Stimulated activated CD8-positive, alpha-beta memory T cell treated with anti-CD3 and anti-CD28 coated beads, Interleukin-15, amount 100 ng/mL, for 4 hours (primary cell): ENCODE data around the gene DIPK1C.

Source experiments
- DNase-seq, 2 donors: peaks; one replicate each; pipeline ENCODE4 v3.0.0-alpha.2; 2020; ENCODE audit warnings: low read depth in 2 of 2

DIPK1C gene

DNA sequence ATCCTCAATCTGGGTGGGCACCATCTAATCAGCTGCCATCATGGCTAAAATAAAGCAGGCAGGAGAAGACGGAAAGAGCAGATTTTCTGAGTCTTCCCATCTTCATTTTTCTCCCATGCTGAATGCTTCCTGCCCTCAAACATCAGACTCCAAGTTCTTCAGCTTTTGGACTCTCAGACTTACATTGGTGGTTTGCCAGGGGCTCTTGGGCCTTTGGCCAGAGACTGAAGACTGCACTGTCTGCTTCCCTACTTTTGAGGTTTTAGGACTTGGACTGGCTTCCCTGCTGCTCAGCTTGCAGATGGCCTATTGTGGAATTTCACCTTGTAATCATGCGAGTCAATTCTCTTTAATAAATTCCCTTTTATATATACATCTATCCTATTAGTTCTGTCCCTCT lies 36.6 kb downstream of the DIPK1C start:
- DNase-seq, result no peak

DNA sequence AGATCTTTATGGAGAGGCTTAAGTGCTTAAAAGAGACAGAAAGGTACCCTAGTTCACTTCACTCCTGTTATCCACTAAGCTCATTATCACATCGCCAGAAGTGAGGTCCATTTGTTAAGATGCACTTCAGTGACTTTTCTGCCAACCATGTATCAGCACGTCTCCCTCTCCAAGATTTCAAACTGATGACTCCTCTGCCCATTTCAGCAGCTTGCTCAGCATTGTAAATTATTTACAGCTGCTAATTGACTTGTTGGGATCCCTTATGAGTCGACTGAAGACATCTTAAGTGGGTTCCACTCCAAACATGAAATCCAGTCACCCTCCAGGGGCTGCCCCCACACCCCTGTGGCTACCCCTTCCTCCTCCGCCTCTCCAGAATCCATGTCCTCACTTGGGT lies 37.3 kb downstream of the DIPK1C start:
- DNase-seq, result no peak

- DNase-seq, result no peak
Measured at GRCh38 chr18:74418023-74418422, 39.1 kb downstream of the DIPK1C start.

DNA sequence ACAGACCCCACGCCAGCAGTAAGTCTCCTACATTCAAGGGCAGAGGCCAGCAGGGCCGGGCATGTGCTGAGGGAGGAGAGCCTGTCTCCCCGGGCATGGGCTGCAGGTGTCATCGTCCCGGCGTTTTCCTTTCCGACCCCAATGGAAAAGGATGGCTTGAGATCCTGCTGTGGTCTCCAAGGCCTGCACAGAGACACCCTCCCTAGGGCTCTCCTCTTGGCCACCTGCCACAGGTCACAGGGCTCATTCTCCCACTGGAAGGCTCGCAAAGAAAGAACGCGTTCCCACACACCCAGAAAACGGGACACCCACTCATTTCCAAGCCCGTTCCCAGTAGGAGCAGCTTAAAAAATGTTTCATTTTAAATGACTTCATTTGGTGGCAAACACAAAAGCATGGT lies 41.0 kb downstream of the DIPK1C start:
- no peak for DNase-seq

- DNase-seq, result no peak
Measured at GRCh38 chr18:74414953-74415515, 42.1 kb downstream of the DIPK1C start.

- DNase-seq, result no peak
Measured at GRCh38 chr18:74413836-74414235, 43.3 kb downstream of the DIPK1C start.

DNA sequence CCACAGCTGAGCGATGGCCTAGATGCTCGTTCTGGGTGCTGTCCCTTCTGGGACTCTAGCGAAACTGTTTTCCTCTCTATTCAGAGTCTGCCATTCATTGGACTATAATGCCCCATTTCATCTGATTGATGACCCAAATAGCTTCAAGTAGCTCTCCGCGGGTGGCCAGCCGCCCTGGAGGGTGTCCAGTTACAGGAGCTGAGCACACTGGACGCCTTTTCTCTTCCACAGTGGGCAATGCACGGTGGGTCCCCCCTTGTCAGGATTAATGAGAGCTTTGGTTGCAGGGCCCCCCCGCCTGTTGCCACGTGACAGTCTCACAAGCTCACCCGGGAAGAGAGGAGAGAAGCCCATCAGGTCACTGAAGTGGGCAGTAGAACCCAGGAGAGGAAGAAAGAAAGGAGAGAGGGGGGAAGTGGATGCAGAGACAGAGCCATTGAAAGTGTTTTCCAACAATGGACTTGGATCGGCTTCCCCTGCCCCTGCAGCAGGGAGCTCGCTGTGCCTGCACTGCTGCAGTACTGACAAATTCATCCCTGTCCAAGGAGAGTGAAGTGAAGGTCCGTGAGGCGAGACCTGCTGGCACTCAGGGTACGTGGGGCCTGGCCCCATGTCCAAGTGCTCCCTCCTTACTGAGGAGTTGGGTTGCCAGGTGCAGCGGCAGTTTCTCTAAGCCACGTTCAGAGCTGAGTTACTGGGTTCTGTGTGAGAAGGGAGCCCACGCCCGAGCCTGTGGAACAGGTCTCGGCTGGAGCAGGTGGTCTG lies 44.8 kb downstream of the DIPK1C start:
- DNase-seq, result no peak

DNA sequence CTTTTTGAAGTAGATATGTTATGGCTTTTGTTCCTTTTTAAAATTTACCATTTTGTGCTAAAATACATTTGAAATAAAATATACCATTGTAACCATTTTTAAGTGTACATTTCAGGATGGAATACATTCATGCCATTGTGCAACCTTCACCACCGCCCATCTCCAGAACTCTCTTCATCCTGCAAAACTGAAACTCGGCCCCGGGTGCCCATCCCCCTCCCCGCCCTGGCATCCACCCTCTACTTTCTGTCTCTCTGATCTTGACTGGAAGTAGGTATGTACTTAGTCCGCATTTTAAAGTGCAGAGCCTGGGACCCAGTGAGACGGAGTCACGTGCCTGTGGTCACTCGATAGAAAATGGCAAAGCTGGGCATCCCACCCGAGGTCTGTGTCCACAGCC lies 45.6 kb downstream of the DIPK1C start:
- DNase-seq, result no peak

DNA sequence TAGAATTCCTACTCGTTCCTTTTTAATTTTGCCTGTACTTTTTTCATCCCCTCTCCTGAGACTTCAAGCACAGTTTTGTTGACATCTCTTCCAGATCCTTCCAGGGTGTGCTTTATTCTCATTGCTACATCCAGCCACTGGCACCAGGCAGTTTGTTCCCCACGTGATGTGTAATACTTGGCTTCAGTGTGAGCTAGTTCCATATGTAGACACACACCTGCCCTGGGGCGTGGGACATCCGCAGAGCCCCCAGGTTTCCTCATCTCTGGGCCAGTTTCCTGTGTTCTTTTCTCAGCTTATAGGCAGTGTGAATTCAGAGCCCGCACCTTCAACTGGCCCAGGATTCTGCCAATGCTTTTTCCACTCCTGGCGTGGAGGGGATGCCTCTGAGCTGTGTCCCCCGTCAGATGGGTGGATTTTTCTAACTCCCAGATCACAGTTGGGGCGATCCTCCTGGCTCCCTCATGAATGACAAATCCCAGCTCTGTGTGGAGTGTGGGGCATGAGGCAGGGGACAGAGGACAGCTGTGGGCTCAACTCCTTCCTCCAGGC lies 46.6 kb downstream of the DIPK1C start:
- no peak for DNase-seq

- no peak for DNase-seq
Measured at GRCh38 chr18:74407888-74408287, 49.2 kb downstream of the DIPK1C start.

- DNase-seq, result no peak
Measured at GRCh38 chr18:74402806-74403433, 54.2 kb downstream of the DIPK1C start.

GRCh38 chr18:74400813-74401212 lies 56.3 kb downstream of the DIPK1C start:
- DNase-seq, result no peak

- no peak for DNase-seq
Measured at GRCh38 chr18:74399091-74399887, 57.8 kb downstream of the DIPK1C start.

- DNase-seq, result no peak
Measured at GRCh38 chr18:74397572-74397971, 59.5 kb downstream of the DIPK1C start.

DNA sequence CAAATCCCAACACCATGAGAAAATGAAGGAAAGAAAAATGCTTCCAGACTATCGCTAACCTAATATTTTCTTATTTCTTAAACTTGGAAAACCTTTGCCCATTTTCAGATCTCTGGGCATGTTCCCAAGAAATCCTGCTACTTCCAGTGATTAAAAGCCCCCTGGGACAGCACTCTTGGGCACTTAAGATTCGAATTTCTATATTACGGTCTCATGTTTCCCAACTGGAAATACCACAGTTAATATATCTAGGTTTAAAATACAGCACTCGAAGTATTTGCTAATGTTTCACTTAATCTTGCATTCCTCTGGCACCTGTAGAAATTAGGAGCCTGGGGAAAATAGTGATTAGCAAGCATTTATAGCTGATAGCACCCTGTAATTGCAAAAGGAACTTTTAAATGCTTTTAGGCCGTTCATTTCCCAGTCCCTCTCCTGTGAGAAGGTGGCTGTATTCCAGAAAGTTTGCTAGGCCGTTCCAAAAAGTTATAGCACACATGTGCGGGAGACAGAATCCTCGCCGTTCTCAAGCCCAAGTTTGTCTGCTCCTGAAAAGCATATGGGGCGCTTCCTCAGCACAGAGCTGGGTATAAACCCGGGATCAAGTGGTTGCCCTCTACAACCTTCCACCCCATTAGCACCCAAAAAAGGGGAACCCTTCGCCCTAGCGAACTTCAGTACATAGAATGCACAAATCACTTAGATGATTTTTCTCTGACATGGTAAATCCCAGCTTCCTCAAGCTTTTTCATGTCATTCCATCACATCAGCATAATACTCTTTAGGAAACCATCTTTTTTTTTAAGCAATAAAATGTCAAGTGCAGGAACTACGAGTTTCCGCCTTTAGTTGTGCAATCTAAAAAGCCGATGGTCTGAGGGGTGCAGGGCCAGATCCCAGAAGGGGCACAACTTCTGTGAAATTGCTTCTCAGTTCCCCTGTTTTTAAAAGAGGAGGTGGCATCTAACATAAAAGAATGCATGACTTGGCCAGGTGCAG lies 60.6 kb downstream of the DIPK1C start:
- no peak for DNase-seq

DNA sequence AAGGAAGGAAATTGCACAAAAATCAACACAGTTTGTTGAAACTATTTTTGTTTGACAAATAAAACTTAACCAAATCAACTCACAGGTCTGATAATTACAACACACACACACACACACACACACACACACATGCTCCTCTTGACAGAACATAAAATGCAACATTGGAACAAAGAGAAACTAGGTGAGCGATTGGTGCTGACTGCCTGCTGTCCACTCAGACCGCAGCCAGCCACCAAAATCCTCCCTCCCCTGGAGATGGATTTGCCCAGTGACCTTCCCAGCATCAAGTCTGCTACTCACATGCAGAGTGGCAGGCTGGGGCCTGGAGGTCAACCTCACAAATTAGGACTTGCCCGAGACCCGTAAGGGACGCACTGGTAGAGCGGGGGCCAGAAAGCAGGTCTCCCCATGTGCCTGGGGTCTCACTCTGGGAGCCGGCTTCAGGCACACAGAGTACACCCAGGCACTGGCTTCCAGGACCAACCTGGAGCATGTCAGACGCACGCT lies 61.4 kb downstream of the DIPK1C start:
- DNase-seq, result no peak

DNA sequence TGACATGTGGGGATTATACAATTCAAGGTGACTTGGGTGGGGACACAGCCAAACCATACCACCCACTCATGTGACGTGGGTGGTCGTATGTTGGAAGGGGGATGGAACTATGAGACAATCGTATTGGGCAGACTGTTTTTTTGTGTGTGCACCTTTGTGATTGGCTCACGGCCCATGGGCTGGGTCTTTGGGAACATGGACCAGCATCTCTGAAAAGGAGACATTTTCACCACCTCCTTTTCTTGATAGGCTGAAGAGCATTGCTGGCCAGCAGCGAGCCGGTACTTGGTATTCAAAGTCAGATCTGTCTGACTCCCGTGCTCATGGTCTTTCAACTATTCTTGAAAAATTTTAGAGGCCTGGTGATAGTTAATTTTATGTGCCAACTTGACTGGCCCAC lies 62.1 kb downstream of the DIPK1C start:
- DNase-seq, result no peak

- DNase-seq, result no peak
Measured at GRCh38 chr18:74392323-74392722, 64.8 kb downstream of the DIPK1C start.

GRCh38 chr18:74390900-74391299 lies 66.2 kb downstream of the DIPK1C start:
- no peak for DNase-seq

DNA sequence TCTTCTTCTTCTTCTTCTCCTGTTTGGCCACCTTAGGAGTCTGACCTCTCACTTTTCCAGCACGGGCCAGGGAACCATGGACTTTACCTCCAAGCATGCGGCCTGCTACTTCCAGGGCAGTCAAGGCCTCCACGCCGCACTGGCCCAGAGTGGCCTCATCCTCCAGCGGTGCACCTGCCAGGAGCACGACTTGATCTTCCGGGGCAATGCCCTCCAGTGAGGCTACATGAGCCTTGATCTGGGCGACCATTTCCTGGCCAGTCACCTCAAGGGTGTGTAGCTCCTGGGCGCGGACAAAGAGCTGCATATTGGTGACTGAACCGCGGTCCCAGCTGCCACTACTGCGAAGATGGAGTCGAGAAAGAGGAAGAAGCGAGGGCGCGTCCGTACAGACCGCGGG lies 67.1 kb downstream of the DIPK1C start:
- DNase-seq, result no peak
